HPDE6-E6E7 (cell line): ENCODE measurements around the gene TUBB2A.
"Not testable (repeated sequence)": the region's sequence is repeated elsewhere in the genome, so short reads cannot be mapped to it uniquely, and the experiment has no call there.

Experiments
- DNase-seq: peaks from one replicate; pipeline ENCODE4 v3.0.0; 2011; ENCODE audit warnings: missing footprints; ENCODE audit errors: extremely low spot score

The TUBB2A gene

DNA sequence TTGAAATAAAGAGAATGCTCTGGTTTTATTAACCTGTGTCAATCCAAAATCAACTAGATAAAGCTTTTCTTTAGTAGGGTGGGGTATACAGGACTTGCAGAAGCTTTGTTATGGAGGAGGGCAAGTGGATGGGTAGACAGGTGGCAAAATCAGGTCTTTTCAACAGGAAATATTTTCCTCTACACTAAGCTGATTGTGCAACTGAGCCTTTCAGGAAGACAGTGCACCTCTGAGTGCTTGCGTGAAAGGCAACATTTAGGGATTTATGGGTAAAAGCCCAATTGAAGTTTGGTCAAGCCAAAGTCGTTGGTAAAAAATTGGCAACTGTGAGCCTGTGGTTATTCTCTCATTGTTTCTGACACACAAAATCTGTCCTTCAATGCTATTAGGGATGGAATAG, 23.8 kb upstream of the TUBB2A start:
- no peak for DNase-seq

DNA sequence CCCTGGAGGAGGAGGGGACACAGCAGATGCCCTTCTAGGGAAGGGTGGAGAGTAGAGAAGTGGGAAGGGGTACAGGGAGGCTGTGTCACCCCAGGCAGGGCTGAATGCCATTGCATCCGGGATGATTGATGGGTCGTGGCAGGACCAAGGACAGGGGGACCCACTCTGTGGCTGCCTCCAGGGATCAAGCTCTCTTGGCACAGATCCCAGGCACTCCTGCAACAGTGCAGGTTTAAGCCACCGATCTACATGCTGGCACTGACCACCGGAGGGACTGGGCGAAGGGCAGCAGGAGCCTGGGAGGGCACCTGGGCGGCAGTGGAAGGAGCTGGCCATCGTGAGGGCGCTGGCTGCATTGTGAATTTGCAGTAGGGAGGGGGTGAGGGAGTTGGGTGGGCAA, 22.6 kb upstream of the TUBB2A start:
- not testable (repeated sequence) for DNase-seq

DNA sequence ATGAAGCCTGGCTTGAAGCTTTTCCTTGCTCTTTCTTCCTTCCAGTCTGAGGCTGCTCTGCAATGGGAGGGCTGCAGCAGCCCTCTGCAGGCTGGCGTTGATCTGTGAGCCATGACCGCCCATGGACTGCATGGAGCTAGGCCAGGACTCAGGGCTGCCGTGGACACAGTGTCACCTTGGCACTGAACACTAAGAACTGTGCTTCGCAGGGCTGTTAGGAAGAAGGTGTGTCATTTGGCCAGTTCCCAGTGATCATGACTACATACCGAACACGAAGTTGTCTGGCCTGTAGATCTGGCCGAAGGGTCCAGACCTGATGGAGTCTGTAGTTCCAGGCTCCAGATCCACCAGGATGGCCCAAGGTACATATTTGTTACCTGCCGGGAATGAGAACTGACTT, 21.3 kb upstream of the TUBB2A start:
- DNase-seq = not testable (repeated sequence)

DNA sequence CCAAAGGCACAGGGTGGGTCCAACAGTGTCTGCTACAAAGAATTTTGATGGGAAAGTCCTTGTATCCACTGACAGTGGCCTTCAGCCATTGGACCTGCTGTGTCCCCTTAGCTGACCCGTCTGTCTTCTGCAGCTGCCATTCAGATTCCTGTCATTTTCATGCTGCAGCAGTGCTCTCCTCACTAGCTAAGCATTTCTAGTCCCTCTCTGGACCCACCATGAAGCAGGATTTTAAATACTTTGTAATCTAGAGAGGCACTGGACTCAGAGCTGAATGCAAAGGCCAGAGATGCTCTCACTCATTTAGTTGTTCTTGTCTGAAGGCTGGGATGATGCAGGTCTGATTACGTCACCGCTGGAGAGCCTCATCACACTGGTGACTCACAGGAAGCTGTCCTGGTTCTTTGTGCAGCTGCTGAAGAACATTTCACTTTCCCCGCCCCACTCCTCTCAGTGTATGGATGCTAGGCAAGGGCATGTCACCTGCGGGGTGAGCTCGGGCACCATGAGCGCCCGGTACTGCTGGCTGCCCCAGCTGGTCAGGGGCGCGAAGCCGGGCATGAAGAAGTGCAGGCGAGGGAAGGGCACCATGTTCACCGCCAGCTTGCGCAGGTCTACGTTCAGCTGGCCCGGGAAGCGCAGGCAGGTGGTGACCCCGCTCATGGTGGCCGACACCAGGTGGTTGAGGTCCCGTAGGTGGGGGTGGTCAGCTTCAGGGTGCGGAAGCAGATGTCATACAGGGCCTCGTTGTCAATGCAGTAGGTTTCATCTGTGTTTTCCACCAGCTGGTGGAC, 19.4 kb upstream of the TUBB2A start:
- peak; percentile 79 for DNase-seq

DNA sequence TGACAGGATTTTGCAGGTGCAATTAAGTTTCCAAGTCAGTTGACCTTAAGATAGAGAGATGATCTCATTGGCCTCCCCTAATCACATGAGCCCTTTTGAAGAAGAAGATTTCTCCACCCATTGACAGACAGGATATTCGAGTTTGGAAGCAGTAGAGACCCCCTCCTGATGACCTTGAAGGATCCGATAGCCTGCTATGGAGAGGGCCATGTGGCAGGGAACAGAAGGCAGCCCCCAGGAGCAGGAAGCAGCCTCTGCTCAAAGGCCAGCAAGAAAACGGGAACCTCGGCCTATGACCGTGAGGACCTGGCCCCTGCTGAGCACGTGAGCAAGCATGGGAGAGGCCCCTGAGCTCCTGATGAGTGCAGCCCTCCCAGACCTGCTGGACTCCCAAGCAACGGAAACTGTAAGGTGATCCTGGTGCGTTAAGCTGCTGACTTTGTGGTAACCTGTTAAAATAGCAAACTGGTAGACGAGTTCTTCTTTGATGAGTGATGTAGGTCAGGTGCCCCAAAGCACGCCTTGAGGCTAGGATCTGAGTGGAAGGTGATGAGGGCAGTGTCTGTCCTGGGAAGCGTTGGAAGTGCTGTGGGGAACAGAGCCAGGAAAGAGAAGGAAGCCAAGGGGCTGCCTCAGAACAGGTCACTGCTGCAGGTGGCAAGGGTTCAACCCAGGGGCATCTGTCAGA, 18.5 kb upstream of the TUBB2A start:
- DNase-seq = no peak

DNA sequence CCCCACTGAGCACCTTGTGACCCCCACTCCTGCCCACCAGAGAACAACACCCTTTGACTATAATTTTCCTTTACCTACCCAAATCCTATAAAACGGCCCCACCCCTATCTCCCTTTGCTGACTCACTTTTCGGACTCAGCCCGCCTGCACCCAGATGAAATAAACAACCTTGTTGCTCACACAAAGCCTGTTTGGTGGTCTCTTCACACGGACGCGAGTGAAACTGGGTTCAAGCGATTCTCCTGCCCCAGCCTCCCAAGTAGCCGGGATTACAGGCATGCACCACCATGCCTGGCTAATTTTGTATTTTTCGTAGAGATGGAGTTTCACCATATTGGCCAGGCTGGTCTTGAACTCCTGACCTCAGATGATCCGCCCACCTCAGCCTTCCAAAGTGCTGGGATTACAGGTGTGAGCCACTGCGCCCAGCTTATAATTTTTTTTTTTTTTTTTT, 16.3 kb upstream of the TUBB2A start:
- DNase-seq = not testable (repeated sequence)

DNA sequence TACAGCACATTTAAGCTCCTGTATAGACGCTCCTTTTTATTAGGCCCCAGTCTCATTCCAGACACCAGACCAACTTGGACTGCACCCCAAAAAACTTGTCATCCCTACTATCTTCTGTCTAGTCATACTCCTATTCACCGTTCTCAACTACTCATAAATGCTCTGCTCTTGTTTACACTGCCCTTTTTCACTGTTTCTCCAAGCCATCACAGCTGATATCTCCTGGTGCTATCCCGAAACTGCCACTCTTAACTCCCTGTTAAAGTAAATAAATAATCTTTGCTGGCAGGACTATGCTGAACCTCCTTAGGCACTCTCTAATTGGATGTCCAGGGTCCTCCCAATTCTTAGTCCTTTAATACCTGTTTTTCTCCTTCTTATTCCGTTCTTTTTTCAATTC, 15.4 kb upstream of the TUBB2A start:
- DNase-seq = not testable (repeated sequence)

DNA sequence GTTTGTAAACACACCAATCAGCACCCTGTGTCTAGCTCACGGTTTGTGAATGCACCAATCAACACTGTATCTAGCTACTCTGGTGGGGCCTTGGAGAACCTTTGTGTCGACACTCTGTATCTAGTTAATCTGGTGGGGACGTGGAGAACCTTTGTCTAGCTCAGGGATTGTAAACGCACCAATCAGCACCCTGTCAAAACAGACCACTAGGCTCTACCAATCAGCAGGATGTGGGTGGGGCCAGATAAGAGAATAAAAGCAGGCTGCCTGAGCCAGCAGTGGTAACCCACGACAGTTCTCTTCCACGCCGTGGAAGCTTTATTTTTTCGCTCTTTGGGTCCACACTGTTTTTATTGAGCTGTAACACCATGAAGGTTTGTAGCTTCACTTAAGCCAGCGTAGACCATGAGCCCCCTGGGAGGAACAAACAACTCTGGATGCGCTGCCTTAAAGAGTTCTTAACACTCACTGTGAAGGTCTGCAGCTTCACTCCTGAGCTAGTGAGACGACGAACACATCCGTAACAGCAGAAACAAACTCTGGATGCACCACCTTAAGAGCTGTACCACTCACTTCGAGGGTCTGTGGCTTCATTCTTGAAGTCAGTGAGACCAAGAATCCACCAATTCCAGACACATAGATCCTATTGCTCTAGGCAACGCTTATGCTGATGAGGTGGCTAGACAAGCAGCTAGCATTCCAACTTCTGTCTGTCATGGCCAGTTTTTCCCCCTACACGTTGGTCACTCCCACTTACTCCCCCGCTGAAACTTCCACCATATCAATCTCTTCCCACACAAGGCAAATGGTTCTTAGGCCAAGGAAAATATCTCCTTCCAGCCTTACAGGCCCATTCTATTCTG, 14.2 kb upstream of the TUBB2A start:
- DNase-seq = not testable (repeated sequence)

DNA sequence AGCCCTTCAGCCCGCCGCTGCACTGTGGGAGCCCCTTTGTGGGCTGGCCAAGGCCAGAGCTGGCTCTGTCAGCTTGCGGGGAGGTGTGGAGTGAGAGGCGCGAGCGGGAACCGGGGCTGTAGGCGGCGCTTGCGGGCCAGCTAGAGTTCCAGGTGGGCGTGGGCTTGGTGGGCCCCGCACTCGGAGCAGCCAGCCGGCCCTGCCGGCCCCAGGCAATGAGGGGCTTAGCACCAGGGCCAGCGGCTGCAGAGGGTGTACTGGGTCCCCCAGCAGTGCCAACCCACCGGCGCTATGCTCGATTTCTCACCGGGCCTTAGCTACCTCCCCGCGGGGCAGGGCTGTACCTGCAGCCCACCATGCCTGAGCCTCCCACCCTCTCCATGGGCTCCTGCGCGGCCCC, 13.3 kb upstream of the TUBB2A start:
- DNase-seq = not testable (repeated sequence)

DNA sequence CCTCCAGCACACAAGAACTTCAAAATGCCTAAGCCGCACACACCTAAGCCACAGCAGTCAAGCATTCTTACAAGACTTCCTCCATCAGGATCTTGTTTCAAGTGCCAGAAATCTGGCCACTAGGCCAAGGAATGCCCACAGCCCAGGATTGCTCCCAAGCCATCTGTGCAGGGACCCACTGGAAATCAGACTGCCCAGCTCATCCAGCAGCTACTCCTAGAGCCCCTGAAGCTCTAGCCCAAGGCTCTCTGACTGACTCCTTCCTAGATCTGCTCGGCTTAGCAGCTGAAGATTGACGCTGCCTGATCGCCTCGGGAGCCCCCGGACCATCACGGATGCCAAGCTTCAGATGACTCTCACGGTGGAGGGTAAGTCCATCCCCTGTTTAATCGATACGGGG, 10.7 kb upstream of the TUBB2A start:
- DNase-seq = not testable (repeated sequence)

DNA sequence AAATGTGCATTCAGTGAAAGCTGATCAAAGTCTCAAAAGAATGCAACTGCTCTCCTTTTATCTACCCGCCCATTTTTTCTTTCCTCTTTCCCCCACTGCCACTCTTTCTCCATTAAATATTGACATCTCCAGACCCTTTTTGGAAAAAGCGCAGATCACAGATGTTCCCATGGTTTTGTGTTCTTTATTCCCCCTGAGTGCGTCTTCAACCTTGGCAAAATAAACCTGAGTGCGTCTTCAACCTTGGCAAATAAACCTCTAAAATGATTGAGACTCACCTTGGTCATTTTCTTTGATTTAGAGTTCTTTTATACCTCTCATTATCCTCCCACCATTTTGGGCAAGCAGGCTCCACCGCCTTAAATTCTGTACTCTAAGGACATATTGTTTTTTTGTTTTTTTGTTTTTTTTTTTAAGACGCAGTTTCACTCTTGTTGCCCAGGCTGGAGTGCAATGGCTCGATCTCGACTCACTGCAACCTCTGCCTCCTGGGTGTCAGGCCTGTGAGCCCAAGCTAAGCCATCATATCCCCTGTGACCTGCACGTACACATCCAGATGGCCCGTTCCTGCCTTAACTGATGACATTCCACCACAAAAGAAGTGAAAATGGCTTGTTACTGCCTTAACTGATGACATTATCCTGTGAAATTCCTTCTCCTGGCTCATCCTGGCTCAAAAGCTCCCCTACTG, 9.3 kb upstream of the TUBB2A start:
- DNase-seq = not testable (repeated sequence)

DNA sequence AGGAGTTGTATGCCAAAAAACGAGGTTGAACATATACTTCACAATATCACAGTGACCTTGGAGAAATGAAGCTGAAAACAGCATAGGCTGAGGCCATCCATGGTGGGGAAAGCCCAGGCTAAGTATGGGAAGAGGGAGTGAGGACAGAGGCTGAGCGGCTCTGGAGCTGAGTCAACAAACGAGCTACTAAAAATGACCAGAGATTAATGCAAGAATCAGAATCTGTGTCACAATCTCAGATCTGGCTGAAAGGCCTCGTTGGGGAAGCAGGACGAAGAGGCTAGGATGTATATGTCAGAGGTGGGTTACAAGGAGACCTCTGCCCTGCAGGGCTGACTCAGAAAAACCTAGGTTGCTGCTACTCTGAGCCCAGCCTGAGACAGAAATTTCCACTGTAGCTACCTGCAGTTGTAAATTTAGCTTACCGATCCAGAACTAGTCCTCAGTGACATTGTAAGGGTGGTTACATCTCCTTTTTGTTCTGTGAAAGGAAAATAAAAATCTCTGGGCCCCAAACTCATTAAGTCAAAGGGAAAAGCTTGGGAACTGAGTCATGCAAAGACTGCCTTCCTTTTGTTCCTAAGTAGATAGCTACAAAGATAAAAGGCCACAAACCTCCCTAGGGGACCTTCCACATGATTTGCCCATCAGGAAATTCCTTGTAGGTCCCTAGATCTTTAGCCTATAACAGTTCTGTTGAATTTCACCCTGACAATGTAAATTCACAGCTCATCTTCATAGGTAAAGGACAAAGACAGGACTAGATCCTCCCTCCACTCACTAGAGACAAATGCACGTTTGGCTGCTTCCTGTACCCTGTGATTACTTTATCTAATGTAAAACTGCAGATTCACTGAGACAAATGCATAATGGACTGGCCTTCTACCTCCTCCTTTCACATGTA, 8.5 kb upstream of the TUBB2A start:
- no peak for DNase-seq

DNA sequence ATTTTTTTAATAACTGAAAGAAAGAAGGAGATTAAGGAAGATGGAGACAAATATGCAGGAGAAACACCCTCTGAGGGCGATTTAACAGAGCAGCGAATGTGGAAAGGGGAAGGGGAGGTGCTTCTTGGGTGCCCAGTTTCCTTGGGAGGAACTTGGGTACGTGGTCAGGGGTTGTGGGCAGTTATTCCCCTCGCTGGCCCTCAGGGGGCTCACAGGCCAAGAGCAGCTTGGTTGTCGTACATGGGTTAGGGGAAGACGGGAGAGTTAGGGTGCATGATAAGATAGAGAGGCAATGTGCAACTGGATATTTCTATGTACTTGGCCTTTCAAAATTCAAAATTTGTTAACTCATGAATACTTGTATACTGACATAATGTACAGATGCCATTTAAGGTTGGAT, 7.0 kb upstream of the TUBB2A start:
- DNase-seq = no peak

DNA sequence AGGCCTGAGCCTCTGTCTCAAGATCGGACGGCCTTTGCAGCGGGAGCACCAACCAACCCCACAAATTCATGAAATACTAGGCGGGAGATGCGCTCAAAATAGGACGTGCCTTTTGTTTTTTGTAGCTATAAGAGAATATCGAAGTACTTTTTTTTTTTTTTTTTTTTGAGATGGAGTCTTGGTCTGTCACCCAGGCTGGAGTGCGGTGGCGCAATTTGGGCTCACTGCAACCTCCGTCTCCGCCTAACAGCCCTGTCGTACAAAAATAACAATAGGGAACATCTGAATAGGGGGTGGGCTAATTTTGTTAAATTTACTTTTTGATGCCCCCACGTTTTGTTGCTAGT, 5.9 kb upstream of the TUBB2A start:
- DNase-seq = no peak

DNA sequence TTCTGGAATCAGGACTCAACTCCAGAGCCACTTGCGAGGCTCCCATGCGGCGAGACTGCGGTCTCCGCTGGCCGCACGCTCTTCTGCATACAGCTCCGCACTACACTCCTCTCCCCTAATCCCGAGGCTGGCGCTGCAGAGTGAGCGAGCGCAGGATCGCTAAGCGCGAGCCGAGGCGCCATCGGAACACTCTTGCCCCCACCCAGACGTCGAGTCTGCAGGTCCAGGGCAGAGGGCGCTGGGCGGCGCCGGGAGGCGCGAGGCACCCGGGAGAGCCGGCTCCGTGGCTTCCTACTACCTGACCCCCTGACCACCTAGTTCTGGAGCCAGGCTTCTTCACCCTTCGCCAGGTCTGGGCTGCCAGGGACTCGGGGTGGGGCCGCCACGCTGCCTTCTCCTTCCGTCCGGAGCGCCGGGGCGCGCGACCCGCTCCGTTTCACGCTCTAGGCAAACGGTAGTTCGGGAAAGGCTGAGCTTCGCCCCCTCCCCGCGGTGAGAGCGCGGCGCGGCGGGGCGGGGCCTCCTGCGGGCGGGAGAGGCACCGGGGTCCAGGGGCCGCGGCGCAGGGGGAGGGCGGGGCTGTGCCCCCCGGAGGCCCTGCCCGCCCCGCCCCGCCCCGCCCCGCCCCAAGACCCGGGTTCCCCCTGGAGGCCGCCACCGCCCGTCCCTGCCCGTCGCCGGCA, 5.4 kb upstream of the TUBB2A start:
- no peak for DNase-seq

DNA sequence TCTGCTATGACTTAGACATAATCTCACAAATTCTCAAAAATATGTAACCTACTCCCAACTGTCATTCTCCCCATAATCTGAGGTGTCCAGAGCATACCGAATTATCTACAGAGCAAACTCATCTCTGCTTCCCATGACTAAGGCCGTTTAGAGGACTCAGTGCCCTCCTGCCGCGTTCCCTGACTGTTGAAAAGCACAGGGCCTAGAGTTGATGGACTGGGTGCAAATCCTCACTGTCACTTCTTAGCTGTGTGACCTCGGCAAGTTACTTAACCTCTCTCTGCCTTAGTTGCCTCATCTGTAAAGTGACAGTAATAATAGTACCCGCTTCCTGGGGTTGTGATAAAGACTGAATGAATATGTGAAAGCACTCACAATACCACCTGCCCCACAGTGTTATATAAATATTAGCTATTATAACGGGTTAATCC, 4.7 kb upstream of the TUBB2A start:
- no peak for DNase-seq

DNA sequence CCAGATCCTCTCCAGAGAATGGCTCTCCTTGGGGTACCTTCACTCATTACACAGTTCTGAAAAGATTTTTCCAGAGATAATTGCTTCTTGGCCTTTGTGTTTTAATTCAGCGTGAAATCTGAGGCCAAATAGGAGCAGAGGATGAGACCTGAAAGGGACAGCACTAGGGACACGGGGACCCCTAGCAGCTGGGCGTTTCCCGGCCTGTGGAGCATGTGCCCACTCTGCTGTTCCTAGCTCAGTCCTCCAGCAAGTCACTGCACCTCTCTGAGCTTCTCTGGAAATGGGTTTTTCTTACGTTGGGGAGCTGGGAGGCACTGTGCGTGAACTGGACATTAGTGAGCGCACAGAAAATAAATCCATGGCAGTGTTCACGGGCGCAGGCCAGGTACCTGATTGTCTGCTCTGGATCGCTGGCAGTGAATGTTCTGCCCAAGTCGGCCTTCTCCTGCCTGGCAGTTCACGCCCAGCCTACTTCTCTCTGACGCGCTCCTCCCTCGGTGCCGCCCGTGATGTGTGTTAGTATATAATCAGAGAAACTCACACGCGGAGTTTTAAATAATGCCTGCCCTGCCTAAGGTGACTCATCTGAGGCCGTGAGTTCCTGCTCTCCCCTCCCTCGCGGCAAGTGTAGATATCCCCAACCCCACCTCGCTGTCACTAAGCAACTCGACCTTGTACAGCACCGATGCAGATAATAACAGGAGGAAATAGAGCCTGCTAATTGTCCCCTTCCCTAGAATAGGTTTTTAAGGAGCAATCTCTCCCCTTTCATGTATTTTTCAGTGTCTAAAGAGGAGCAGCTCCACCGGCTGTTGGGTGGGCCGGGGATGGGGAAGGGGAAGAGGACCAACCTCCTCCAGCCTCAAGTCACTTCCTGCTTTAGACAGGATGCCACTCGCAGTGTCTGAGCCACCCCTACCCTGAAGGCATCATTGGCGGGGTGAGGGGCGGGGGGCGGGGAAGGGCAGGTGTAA, 2.7 kb upstream of the TUBB2A start:
- peak; percentile 85 for DNase-seq

DNA sequence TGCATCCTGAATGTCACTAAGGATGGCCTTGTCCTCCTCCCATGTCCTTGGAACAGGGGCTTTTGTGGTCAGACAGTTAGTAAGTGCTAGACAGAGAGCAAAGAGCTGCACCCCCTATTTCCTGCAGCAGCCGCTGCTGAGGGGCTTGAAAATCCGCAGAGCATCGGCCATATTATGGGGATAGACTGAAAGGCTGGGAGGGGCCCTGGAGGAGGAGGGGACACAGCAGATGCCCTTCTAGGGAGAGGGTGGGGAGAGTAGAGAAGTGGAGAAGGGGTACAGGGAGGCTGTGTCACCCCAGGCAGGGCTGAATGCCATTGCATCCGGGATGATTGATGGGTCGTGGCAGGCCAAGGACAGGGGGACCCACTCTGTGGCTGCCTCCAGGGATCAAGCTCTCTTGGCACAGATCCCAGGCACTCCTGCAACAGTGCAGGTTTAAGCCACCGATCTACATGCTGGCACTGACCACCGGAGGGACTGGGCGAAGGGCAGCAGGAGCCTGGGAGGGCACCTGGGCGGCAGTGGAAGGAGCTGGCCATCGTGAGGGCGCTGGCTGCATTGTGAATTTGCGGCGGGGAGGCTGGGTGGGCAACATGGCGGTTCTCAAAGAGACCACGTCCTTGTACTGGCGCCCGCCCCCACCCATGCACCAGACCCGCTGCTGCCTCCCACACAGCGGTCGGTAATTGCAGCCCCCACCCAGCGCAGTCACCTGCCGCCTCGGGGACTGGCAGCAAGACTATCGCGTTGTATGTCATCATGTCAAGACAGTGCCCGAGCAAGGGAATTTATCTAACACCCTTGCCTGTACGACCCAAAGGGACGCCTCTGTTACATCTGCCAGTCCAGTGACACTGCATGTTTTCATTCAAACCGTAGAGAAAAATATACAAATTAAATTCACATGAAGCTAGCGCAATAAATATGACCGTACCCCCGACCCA, 887 bp downstream of the TUBB2A start:
- DNase-seq = not testable (repeated sequence)
